Hepatocyte (in vitro differentiated cells): ENCODE data around the gene SAA1. TPM values are rescaled to one million over a fixed set of nuclear protein-coding genes. Genes with fewer than 3 reads are reported as not detected.

Source experiments
- DNase-seq: peaks from one replicate; pipeline ENCODE4 v3.0.0-alpha.2; 2016; ENCODE audit warnings: low spot score
- H2AFZ ChIP-seq: fragments of 200-600 bp; sonication (generic); 2 replicates; pipeline ENCODE4 v1.6.0; 2016; ENCODE audit warnings: antibody characterized with exemption, mild to moderate bottlenecking
- H3K27ac ChIP-seq: fragments of 200-600 bp; sonication (generic); 2 replicates; pipeline ENCODE4 v1.5.1; 2016; ENCODE audit warnings: mild to moderate bottlenecking
- H3K27me3 ChIP-seq: fragments of 200-600 bp; sonication (generic); 2 replicates; pipeline ENCODE4 v1.6.1; 2016
- H3K36me3 ChIP-seq: fragments of 200-600 bp; sonication (generic); replicated peaks from 2 replicates; pipeline ENCODE4 v1.5.1; 2016; ENCODE audit warnings: low read depth; ENCODE audit not compliant: insufficient read depth
- H3K4me1 ChIP-seq: fragments of 200-600 bp; sonication (generic); 2 replicates; pipeline ENCODE4 v1.5.1; 2016; ENCODE audit warnings: mild to moderate bottlenecking, moderate library complexity; ENCODE audit not compliant: insufficient read depth
- H3K4me2 ChIP-seq: fragments of 200-600 bp; sonication (generic); 2 replicates; pipeline ENCODE4 v1.6.0; 2016
- H3K4me3 ChIP-seq: fragments of 200-600 bp; sonication (generic); 2 replicates; pipeline ENCODE4 v1.5.1; 2016; ENCODE audit warnings: mild to moderate bottlenecking
- H3K79me2 ChIP-seq: fragments of 200-600 bp; sonication (generic); 2 replicates; pipeline ENCODE4 v1.6.0; 2017; ENCODE audit warnings: mild to moderate bottlenecking
- H3K9me2 ChIP-seq: fragments of 200-600 bp; sonication (generic); replicated peaks from 2 replicates; pipeline ENCODE4 v1.6.0; 2017; ENCODE audit warnings: mild to moderate bottlenecking; ENCODE audit not compliant: insufficient read depth
- H3K9me3 ChIP-seq: fragments of 200-600 bp; sonication (generic); 2 replicates; pipeline ENCODE4 v1.5.1; 2016; ENCODE audit warnings: low read depth, mild to moderate bottlenecking
- H4K20me1 ChIP-seq: fragments of 200-600 bp; sonication (generic); 2 replicates; pipeline ENCODE4 v1.6.0; 2016; ENCODE audit warnings: mild to moderate bottlenecking; ENCODE audit not compliant: insufficient read depth, poor library complexity, severe bottlenecking
- CTCF ChIP-seq: fragments of 200-600 bp; sonication (generic); IDR thresholded peaks from 2 replicates; pipeline ENCODE4 v1.5.1; 2016; ENCODE audit warnings: antibody characterized with exemption, mild to moderate bottlenecking; ENCODE audit not compliant: poor library complexity
- EZH2 ChIP-seq: fragments of 200-600 bp; sonication (generic); IDR thresholded peaks from 2 replicates; pipeline ENCODE4 v1.6.1; 2016; ENCODE audit warnings: antibody characterized with exemption, mild to moderate bottlenecking, borderline replicate concordance
- EZH2phosphoT487 ChIP-seq: fragments of 200-600 bp; sonication (generic); IDR thresholded peaks from one replicate; pipeline ENCODE4 v1.6.1; 2018; ENCODE audit warnings: antibody characterized with exemption, mild to moderate bottlenecking, low read depth, moderate library complexity; ENCODE audit not compliant: unreplicated experiment, severe bottlenecking
- WGBS: methylation state at CpG from one replicate; pipeline ENCODE4 v1.1.6; 2016; ENCODE audit warnings: low lambda C conversion rate; ENCODE audit errors: missing lambda C conversion rate; 5-methylcytosine and 5-hydroxymethylcytosine counted together
- polyA plus RNA-seq: library from polyadenylated mRNA; unstranded; fragments of >200 nt; fragmentation: Nextera tagmentation; extraction: Ambion mirVana; gene quantifications from 2 replicates; pipeline ENCODE4 v1.2.1, GENCODE V29; 2016
- total RNA-seq: library from RNA; depleted of rRNA; stranded (reverse); fragments of >200 nt; gene quantifications from 2 replicates; pipeline ENCODE4 v1.2.3, GENCODE V29; 2014

The SAA1 gene
- total and polyA plus RNA-seq, 2 experiments from 2014 or later: 153 to 2,093 TPM

DNA sequence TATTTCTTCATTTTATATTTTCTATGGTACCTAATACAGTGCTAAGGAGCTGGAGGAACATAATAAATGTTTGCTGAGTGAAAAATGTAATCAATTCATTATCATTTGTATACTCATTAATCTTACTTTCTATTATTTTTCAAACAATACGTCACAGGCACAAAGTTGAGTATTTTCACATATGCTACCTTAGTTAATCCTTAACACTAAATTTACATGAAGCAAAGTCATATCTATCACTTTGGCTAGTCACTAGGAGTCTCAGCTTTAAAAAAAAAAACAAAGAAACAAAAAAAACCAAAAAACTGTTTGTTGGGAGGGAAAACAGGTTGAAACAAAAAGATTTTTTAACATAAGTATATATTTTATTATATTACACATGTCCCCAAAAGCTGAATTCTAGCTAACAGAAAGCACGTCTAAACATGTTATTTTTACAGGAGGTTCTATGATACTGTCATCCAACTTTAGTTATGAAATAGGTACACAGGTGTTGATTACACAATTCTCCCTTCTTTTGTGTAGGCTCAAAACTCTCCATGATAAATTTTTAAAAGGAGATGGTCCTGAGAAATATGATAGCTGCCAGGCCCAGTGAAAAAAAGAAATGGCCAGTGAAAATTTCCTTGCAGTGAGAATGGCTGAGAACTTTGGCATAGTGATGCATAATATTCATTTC is 41.5 kb downstream of the SAA1 start:
- Histone ChIP-seq H3K4me3 (no peak overlapping the region), H3K79me2 (peaks cover 4% of the 10 kb centered on the region), H3K27ac (no peak overlapping the region), H3K9me3 (no peaks in the 10 kb centered on the region), H4K20me1 (no peaks in the 10 kb centered on the region), H2AFZ (no peak overlapping the region), H3K4me1 (peaks cover 5% of the 10 kb centered on the region), H3K36me3 (no peaks in the 10 kb centered on the region), H3K9me2 (no peaks in the 10 kb centered on the region), H3K27me3 (no peaks in the 10 kb centered on the region), H3K4me2 (no peak overlapping the region)
- 92% methylated on average over 2 of the region's 2 CpGs for WGBS
- DNase-seq: no peak
- TF ChIP-seq EZH2 (no peak), EZH2phosphoT487 (no peak), CTCF (no peak)

DNA sequence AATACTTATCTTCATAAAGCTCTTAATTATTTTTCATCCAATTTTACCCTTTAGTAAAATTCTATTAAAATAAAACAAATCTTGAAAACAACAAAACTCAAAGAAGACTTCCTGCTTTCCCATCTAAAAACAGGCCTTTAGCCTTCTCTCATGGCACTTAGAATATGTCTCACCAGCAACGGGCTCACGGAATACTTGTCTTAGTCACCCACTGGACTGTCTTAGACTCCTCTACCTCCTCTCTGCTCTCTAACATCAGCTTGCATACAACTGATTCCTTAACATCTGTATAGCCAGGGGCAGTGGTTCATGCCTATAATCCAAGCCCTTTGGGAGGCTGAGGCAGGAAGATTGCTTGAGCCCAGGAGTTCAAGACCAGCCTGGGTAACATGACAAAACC is 42.2 kb downstream of the SAA1 start:
- no peak overlapping the region for H2AFZ ChIP-seq
- DNase-seq: no peak
- H3K4me1 ChIP-seq: peaks cover 8% of the 10 kb centered on the region
- no peak overlapping the region for H3K4me2 ChIP-seq
- no peaks in the 10 kb centered on the region for H3K9me3 ChIP-seq
- H3K27me3 ChIP-seq: no peaks in the 10 kb centered on the region
- H3K27ac ChIP-seq: no peak overlapping the region
- peaks cover 4% of the 10 kb centered on the region for H3K79me2 ChIP-seq
- H3K4me3 ChIP-seq: no peak overlapping the region
- TF ChIP-seq EZH2 (no peak), EZH2phosphoT487 (no peak), CTCF (no peak)
- H3K9me2 ChIP-seq: no peaks in the 10 kb centered on the region
- H3K36me3 ChIP-seq: no peaks in the 10 kb centered on the region
- 98% methylated on average over 2 of the region's 2 CpGs for WGBS
- H4K20me1 ChIP-seq: no peaks in the 10 kb centered on the region

DNA sequence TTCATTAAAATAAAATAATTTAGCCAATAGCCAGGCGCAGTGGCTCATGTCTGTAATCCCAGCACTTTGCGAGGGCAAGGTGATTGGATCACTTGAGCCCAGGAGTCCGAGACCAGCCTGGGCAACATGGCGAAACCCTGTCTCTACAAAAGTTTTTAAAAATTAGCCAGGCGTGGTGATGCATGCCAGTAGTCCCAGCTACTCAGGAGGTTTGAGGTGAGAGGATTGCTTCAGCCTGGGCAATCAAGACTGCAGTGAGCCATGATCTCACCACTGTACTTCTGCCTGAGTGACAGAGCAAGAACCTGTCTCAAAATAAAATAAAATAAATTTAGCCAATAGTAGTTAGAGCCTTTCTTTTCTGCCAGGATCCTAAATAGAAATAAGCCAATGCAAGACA is 43.6 kb downstream of the SAA1 start:
- H4K20me1 ChIP-seq: no peaks in the 10 kb centered on the region
- DNase-seq: no peak
- no peak overlapping the region for H3K4me2 ChIP-seq
- no peaks in the 10 kb centered on the region for H3K9me2 ChIP-seq
- peaks cover 9% of the 10 kb centered on the region for H3K79me2 ChIP-seq
- H2AFZ ChIP-seq: no peak overlapping the region
- no peaks in the 10 kb centered on the region for H3K9me3 ChIP-seq
- H3K4me1 ChIP-seq: peaks cover 8% of the 10 kb centered on the region
- no peak overlapping the region for H3K4me3 ChIP-seq
- peak overlapping the region; percentile 25 for H3K27ac ChIP-seq
- no peaks in the 10 kb centered on the region for H3K36me3 ChIP-seq
- no peak for TF ChIP-seq EZH2phosphoT487
- TF ChIP-seq CTCF: no peak
- TF ChIP-seq EZH2: no peak
- H3K27me3 ChIP-seq: no peaks in the 10 kb centered on the region
- 98% methylated on average over 5 of the region's 5 CpGs for WGBS
